OCI-LY3 (cell line): Measurements from ENCODE around the gene ADD2.

Experiments
- H2AFZ ChIP-seq: fragments of 200-600, 300-600 bp; shearing (Covaris generic); 2 replicates; pipeline ENCODE4 v1.6.0; 2014; ENCODE audit warnings: antibody characterized with exemption, low read depth, low read length
- H3K27ac ChIP-seq: fragments of 200-600, 300-600 bp; sonication (generic); 2 replicates; pipeline ENCODE4 v1.5.1; 2014; ENCODE audit warnings: mild to moderate bottlenecking, low read length, moderate library complexity, mixed read lengths
- H3K27me3 ChIP-seq: fragments of 200-600, 300-600 bp; sonication (generic); 2 replicates; pipeline ENCODE4 v1.6.1; 2014; ENCODE audit warnings: low read depth, low read length, mixed read lengths
- H3K36me3 ChIP-seq: fragments of 200-600, 300-600 bp; sonication (generic); replicated peaks from 2 replicates; pipeline ENCODE3; 2014; ENCODE audit warnings: low read depth, low read length, mixed read lengths
- H3K4me1 ChIP-seq: fragments of 300-600, 200-600 bp; sonication (generic); 2 replicates; pipeline ENCODE4 v1.6.1; 2014; ENCODE audit warnings: low read length, mixed read lengths
- H3K4me2 ChIP-seq: fragments of 200-600, 300-600 bp; sonication (generic); 2 replicates; pipeline ENCODE4 v1.6.1; 2014; ENCODE audit warnings: low read length, mixed read lengths
- H3K4me3 ChIP-seq: fragments of 300-600, 200-600 bp; sonication (generic); 2 replicates; pipeline ENCODE4 v1.5.1; 2014; ENCODE audit warnings: antibody characterized with exemption, mild to moderate bottlenecking, low read length, moderate library complexity
- H3K79me2 ChIP-seq: fragments of 300-600, 200-600 bp; shearing (Covaris generic); 2 replicates; pipeline ENCODE4 v1.6.1; 2014; ENCODE audit warnings: mild to moderate bottlenecking, low read length, mixed read lengths
- H3K9ac ChIP-seq: fragments of 300-600, 200-600 bp; shearing (Covaris generic); 2 replicates; pipeline ENCODE4 v1.6.0; 2014; ENCODE audit warnings: mild to moderate bottlenecking, low read length, moderate library complexity
- H3K9me3 ChIP-seq: fragments of 200-600, 300-600 bp; shearing (Covaris generic); 2 replicates; pipeline ENCODE4 v1.6.1; 2014; ENCODE audit warnings: low read length, mixed read lengths; ENCODE audit not compliant: insufficient read depth
- H4K20me1 ChIP-seq: fragments of 200-600, 300-600 bp; sonication (generic); 2 replicates; pipeline ENCODE4 v1.6.1; 2016; ENCODE audit warnings: low read length, mixed read lengths; ENCODE audit not compliant: insufficient read depth
- CTCF ChIP-seq: fragments of 200-600, 300-600 bp; sonication (generic); IDR thresholded peaks from 2 replicates; pipeline ENCODE4 v1.5.1; 2014; ENCODE audit warnings: antibody characterized with exemption, low read length, low read depth
- EZH2phosphoT487 ChIP-seq: fragments of 200-600 bp; shearing (Covaris generic); IDR thresholded peaks from 2 replicates; pipeline ENCODE4 v1.6.1; 2018; ENCODE audit warnings: antibody characterized with exemption, mixed run types, low read depth

ADD2 gene

GRCh38 chr2:70779911-70780545 lies 12.0 kb upstream of the ADD2 start:
- H4K20me1 ChIP-seq: no peaks in the 10 kb centered on the region
- no peak overlapping the region for H3K4me2 ChIP-seq
- no peak overlapping the region for H3K9ac ChIP-seq
- no peaks in the 10 kb centered on the region for H3K36me3 ChIP-seq
- no peak overlapping the region for H3K4me3 ChIP-seq
- TF ChIP-seq EZH2phosphoT487: no peak
- no peak for TF ChIP-seq CTCF
- no peak overlapping the region for H2AFZ ChIP-seq
- no peaks in the 10 kb centered on the region for H3K79me2 ChIP-seq
- no peaks in the 10 kb centered on the region for H3K9me3 ChIP-seq
- no peak overlapping the region for H3K27ac ChIP-seq
- no peaks in the 10 kb centered on the region for H3K4me1 ChIP-seq
- H3K27me3 ChIP-seq: peaks cover 32% of the 10 kb centered on the region

GRCh38 chr2:70779491-70779890 lies 11.5 kb upstream of the ADD2 start:
- no peak overlapping the region for H3K4me2 ChIP-seq

GRCh38 chr2:70778676-70779075 lies 10.7 kb upstream of the ADD2 start:
- Histone ChIP-seq H3K9ac (no peak overlapping the region), H4K20me1 (no peaks in the 10 kb centered on the region), H3K4me2 (no peak overlapping the region), H3K27ac (no peak overlapping the region), H3K4me1 (no peaks in the 10 kb centered on the region), H3K79me2 (no peaks in the 10 kb centered on the region), H3K4me3 (no peak overlapping the region), H3K36me3 (no peaks in the 10 kb centered on the region), H3K9me3 (0 out of 2 replicates have a peak, but pooled peaks cover 3% of the 10 kb centered on the region), H3K27me3 (peaks cover 40% of the 10 kb centered on the region), H2AFZ (no peak overlapping the region)
- TF ChIP-seq EZH2phosphoT487: no peak
- TF ChIP-seq CTCF: no peak

More at GRCh38 chr2:70779491-70779890, 11.5 kb upstream of the ADD2 start:
- Histone ChIP-seq H3K4me3 (no peak overlapping the region), H3K79me2 (no peaks in the 10 kb centered on the region), H2AFZ (no peak overlapping the region), H3K9ac (no peak overlapping the region), H3K27ac (no peak overlapping the region), H3K27me3 (peaks cover 33% of the 10 kb centered on the region), H3K9me3 (no peaks in the 10 kb centered on the region), H3K36me3 (no peaks in the 10 kb centered on the region), H3K4me1 (no peaks in the 10 kb centered on the region), H4K20me1 (no peaks in the 10 kb centered on the region)
- TF ChIP-seq EZH2phosphoT487 (no peak), CTCF (no peak)

- H3K79me2 ChIP-seq: no peaks in the 10 kb centered on the region
- no peaks in the 10 kb centered on the region for H4K20me1 ChIP-seq
- H3K27ac ChIP-seq: no peak overlapping the region
- H3K4me2 ChIP-seq: no peak overlapping the region
- no peak overlapping the region for H3K4me3 ChIP-seq
- TF ChIP-seq CTCF (no peak), EZH2phosphoT487 (no peak)
- H2AFZ ChIP-seq: no peak overlapping the region
- H3K4me1 ChIP-seq: no peaks in the 10 kb centered on the region
- no peak overlapping the region for H3K9ac ChIP-seq
- peaks cover 50% of the 10 kb centered on the region for H3K27me3 ChIP-seq
- H3K36me3 ChIP-seq: no peaks in the 10 kb centered on the region
- H3K9me3 ChIP-seq: 0 out of 2 replicates have a peak, but pooled peaks cover 3% of the 10 kb centered on the region
Observed at GRCh38 chr2:70777450-70777849, 9.4 kb upstream of the ADD2 start.
